DMS53 (cell line): ENCODE data around the gene PDE6D.

Experiments
- DNase-seq: peaks from one replicate; lab custom pipeline; 2025; lab: John Stamatoyannopoulos, UW

Gene PDE6D

GRCh38 chr2:231718799-231719198, 62.3 kb downstream of the PDE6D start:
- DNase-seq: no peak

GRCh38 chr2:231717281-231718171, 63.6 kb downstream of the PDE6D start:
- peak; percentile 45 for DNase-seq

- no peak for DNase-seq
Observed at GRCh38 chr2:231716666-231717280, 64.3 kb downstream of the PDE6D start.

- DNase-seq: no peak
Observed at GRCh38 chr2:231715988-231716616, 65.0 kb downstream of the PDE6D start.

GRCh38 chr2:231715499-231715837, 65.6 kb downstream of the PDE6D start:
- no peak for DNase-seq

- peak; percentile 82 for DNase-seq
Observed at GRCh38 chr2:231714639-231715498, 66.2 kb downstream of the PDE6D start.

- DNase-seq: peak; percentile 94
Observed at GRCh38 chr2:231713730-231714638, 67.1 kb downstream of the PDE6D start.

GRCh38 chr2:231713406-231713729, 67.7 kb downstream of the PDE6D start:
- DNase-seq: peak; percentile 73

- DNase-seq: peak; percentile 34
Observed at GRCh38 chr2:231712451-231713021, 68.5 kb downstream of the PDE6D start.

GRCh38 chr2:231711677-231712450, 69.2 kb downstream of the PDE6D start:
- DNase-seq: no peak

- peak; percentile 54 for DNase-seq
Observed at GRCh38 chr2:231710799-231711676, 70.0 kb downstream of the PDE6D start.

GRCh38 chr2:231709981-231710798, 70.9 kb downstream of the PDE6D start:
- peak; percentile 93 for DNase-seq

GRCh38 chr2:231709636-231709980, 71.5 kb downstream of the PDE6D start:
- DNase-seq: peak; percentile 71

- peak; percentile 71 for DNase-seq
Observed at GRCh38 chr2:231708773-231709635, 72.1 kb downstream of the PDE6D start.

- peak; percentile 99 for DNase-seq
Observed at GRCh38 chr2:231707927-231708772, 72.9 kb downstream of the PDE6D start, which contains the start of gene PTMA. Gene PTMA, plus strand, starts transcription at chr2:231708525. Its CDS starts 182 bp downstream, at chr2:231708707.

- no peak for DNase-seq
Observed at GRCh38 chr2:231707625-231707926, 73.5 kb downstream of the PDE6D start.
